PC-3 (cell line): Measurements from ENCODE around the gene STRIP2. TPM values are rescaled to one million over a fixed set of nuclear protein-coding genes. Genes with fewer than 3 reads are reported as not detected.

Experiments used
- ATAC-seq: fragments of 200-7000 bp; cut with Tn5 transposase; 2 replicates; pipeline ENCODE4 v1.9.1; 2020; ENCODE audit warnings: mild to moderate bottlenecking, moderate library complexity
- BruUV-seq: library from RNA; stranded (reverse); fragments of 400-500 nt; replicated peaks from 2 replicates; lab custom pipeline; 2021; lab: Mats Ljungman, UMichigan
- CTCF ChIA-PET: fragments of 300-600 bp; sonication (Branson Sonifier 250); formaldehyde crosslinking; loops from one replicate; lab custom pipeline; 2022; ENCODE audit warnings: antibody characterized with exemption; lab: Charles Lee
- POLR2A ChIA-PET: fragments of 300-600 bp; sonication (Branson Sonifier 250); formaldehyde crosslinking; loops from one replicate; lab custom pipeline; 2022; ENCODE audit warnings: antibody characterized with exemption; ENCODE audit not compliant: unreplicated experiment; lab: Charles Lee
- DNase-seq: peaks from one replicate; pipeline ENCODE4 v3.0.0-alpha.2; 2015
- H2AFZ ChIP-seq: fragments of 300-600 bp; sonication (generic); 2 replicates; pipeline ENCODE4 v1.6.0; 2016; ENCODE audit warnings: antibody characterized with exemption, low read length
- H3F3A ChIP-seq: fragments of 300-600 bp; sonication (generic); one replicate; pipeline ENCODE4 v1.6.0; 2017; ENCODE audit warnings: antibody characterized with exemption, low read length, control low read depth, mild to moderate bottlenecking; ENCODE audit not compliant: unreplicated experiment
- H3K27ac ChIP-seq: fragments of 300-600 bp; sonication (generic); 2 replicates; pipeline ENCODE4 v1.5.1; 2016; ENCODE audit warnings: mild to moderate bottlenecking, low read length
- H3K27me3 ChIP-seq: fragments of 300-600 bp; sonication (generic); 2 replicates; pipeline ENCODE4 v1.6.1; 2016; ENCODE audit warnings: low read length, mixed read lengths
- H3K36me3 ChIP-seq: fragments of 300-600 bp; sonication (generic); 2 replicates; pipeline ENCODE4 v1.6.1; 2016; ENCODE audit warnings: low read depth, mixed run types, low read length, mixed read lengths
- H3K4me1 ChIP-seq: fragments of 300-600 bp; sonication (generic); 2 replicates; pipeline ENCODE4 v1.5.1; 2016; ENCODE audit warnings: low read length; ENCODE audit not compliant: insufficient read depth
- H3K4me2 ChIP-seq: fragments of 300-600 bp; sonication (generic); 2 replicates; pipeline ENCODE4 v1.6.0; 2016; ENCODE audit warnings: low read length
- H3K4me3 ChIP-seq: fragments of 300-600 bp; sonication (generic); 2 replicates; pipeline ENCODE4 v1.5.1; 2016; ENCODE audit warnings: mild to moderate bottlenecking, low read length, mixed read lengths
- H3K79me2 ChIP-seq: fragments of 300-600 bp; sonication (generic); 2 replicates; pipeline ENCODE4 v1.6.1; 2017; ENCODE audit warnings: low read length, mixed read lengths
- H3K9ac ChIP-seq: fragments of 300-600 bp; sonication (generic); 2 replicates; pipeline ENCODE4 v1.6.0; 2016; ENCODE audit warnings: mild to moderate bottlenecking, low read length
- H3K9me2 ChIP-seq: fragments of 300-600 bp; sonication (generic); replicated peaks from 2 replicates; pipeline ENCODE4 v1.6.1; 2016; ENCODE audit warnings: mixed run types, low read length, mixed read lengths
- H3K9me3 ChIP-seq: fragments of 300-600 bp; sonication (generic); 2 replicates; pipeline ENCODE4 v1.6.1; 2016; ENCODE audit warnings: low read length, mixed read lengths
- H4K20me1 ChIP-seq: fragments of 300-600 bp; sonication (generic); 2 replicates; pipeline ENCODE4 v1.6.1; 2016; ENCODE audit warnings: low read length, mixed read lengths
- CTCF ChIP-seq: fragments of 300-600 bp; sonication (generic); conservative IDR thresholded peaks from 2 replicates; pipeline ENCODE4 v1.5.1; 2017; ENCODE audit warnings: antibody characterized with exemption, low read depth, mild to moderate bottlenecking, low read length
- EZH2 ChIP-seq: fragments of 300-600 bp; sonication (generic); IDR thresholded peaks from one replicate; pipeline ENCODE4 v1.6.1; 2017; ENCODE audit warnings: antibody characterized with exemption, mild to moderate bottlenecking, low read length; ENCODE audit not compliant: unreplicated experiment
- EZH2phosphoT487 ChIP-seq: fragments of 300-600 bp; sonication (generic); IDR thresholded peaks from 2 replicates; pipeline ENCODE4 v1.6.1; 2018; ENCODE audit warnings: mild to moderate bottlenecking, antibody characterized with exemption, low read length, borderline replicate concordance
- intact Hi-C: fragments of 100-400 bp; cut with micrococcal nuclease; formaldehyde crosslinking; loops from 2 replicates; pipeline ENCODE4 v1.9.0; 2023
- total RNA-seq: library from RNA; depleted of rRNA; stranded (reverse); fragments of >200 nt; gene quantifications from 2 replicates; pipeline ENCODE4 v1.2.3, GENCODE V29; 2014

Gene STRIP2
- total RNA-seq, 1 experiment from 2014 or later = 7.5 TPM

- Histone ChIP-seq H3K9ac (no peak overlapping the region), H3K36me3 (0 out of 2 replicates have a peak, but pooled peaks cover 4% of the 10 kb centered on the region), H3K27ac (no peak overlapping the region), H3K4me1 (peaks cover 41% of the 10 kb centered on the region), H4K20me1 (no peaks in the 10 kb centered on the region), H3K27me3 (no peaks in the 10 kb centered on the region), H2AFZ (no peak overlapping the region), H3K79me2 (peaks cover 26% of the 10 kb centered on the region), H3K9me3 (no peaks in the 10 kb centered on the region), H3K9me2 (no peaks in the 10 kb centered on the region), H3K4me3 (no peak overlapping the region; the same call in 1 of the 2 replicates), H3F3A (peaks cover 6% of the 10 kb centered on the region), H3K4me2 (peak overlapping the region; percentile 98)
- DNase-seq = peak; percentile 34
- ChIA-PET POLR2A (no interaction called here), CTCF (no interaction called here)
- TF ChIP-seq EZH2phosphoT487 (no peak), EZH2 (no peak), CTCF (no peak)
- ATAC-seq = no peak
- BruUV-seq = no TSS peak
- intact Hi-C loops = loop anchor here (1.0 kb wide), 1 partner anchor 36 kb away; no protein-coding TSS in a partner anchor
Observed at GRCh38 chr7:129436335-129436923, 2.2 kb downstream of the STRIP2 start.

- ChIA-PET CTCF (no interaction called here), POLR2A (no interaction called here)
- no peaks in the 10 kb centered on the region for H4K20me1 ChIP-seq
- H3K79me2 ChIP-seq = peaks cover 26% of the 10 kb centered on the region
- no peaks in the 10 kb centered on the region for H3K9me2 ChIP-seq
- H3K27ac ChIP-seq = no peak overlapping the region
- H3K27me3 ChIP-seq = no peaks in the 10 kb centered on the region
- intact Hi-C loops = no loop called here
- H2AFZ ChIP-seq = no peak overlapping the region
- no peak for DNase-seq
- no peak overlapping the region for H3K4me2 ChIP-seq
- no peak overlapping the region for H3K9ac ChIP-seq
- no peak for ATAC-seq
- BruUV-seq = no TSS peak
- peaks cover 41% of the 10 kb centered on the region for H3K4me1 ChIP-seq
- no peak for TF ChIP-seq EZH2phosphoT487
- TF ChIP-seq EZH2 = no peak
- no peak for TF ChIP-seq CTCF
- 0 out of 2 replicates have a peak, but pooled peaks cover 4% of the 10 kb centered on the region for H3K36me3 ChIP-seq
- H3K9me3 ChIP-seq = no peaks in the 10 kb centered on the region
- H3F3A ChIP-seq = peaks cover 6% of the 10 kb centered on the region
- no peak overlapping the region for H3K4me3 ChIP-seq
Observed at GRCh38 chr7:129437190-129437589, 3.0 kb downstream of the STRIP2 start.

GRCh38 chr7:129438281-129438838 is 4.1 kb downstream of the STRIP2 start:
- peak overlapping the region; percentile 53 for H2AFZ ChIP-seq
- peak overlapping the region; percentile 39; the same call in 1 of the 2 replicates for H3K4me3 ChIP-seq
- peak overlapping the region; percentile 63 for H3K9ac ChIP-seq
- H3K36me3 ChIP-seq = 0 out of 2 replicates have a peak, but pooled peaks cover 4% of the 10 kb centered on the region
- intact Hi-C loops = no loop called here
- H3K9me3 ChIP-seq = no peaks in the 10 kb centered on the region
- ChIA-PET CTCF (interaction anchor here (0.6 to 1.4 kb wide), 4 partner anchors 55 to 71 kb away, joined by 3 to 7 read pairs (median 5); no protein-coding TSS in a partner anchor), POLR2A (interaction anchor here (0.6 to 1.0 kb wide), 2 partner anchors 71 to 135 kb away, joined by 3 read pairs; no protein-coding TSS in a partner anchor)
- no peaks in the 10 kb centered on the region for H3K27me3 ChIP-seq
- H3K79me2 ChIP-seq = peaks cover 26% of the 10 kb centered on the region
- no peak for ATAC-seq
- peaks cover 6% of the 10 kb centered on the region for H3F3A ChIP-seq
- H3K27ac ChIP-seq = peak overlapping the region; percentile 92
- no peaks in the 10 kb centered on the region for H3K9me2 ChIP-seq
- DNase-seq = no peak
- H4K20me1 ChIP-seq = no peaks in the 10 kb centered on the region
- TF ChIP-seq EZH2phosphoT487 = no peak
- no peak for TF ChIP-seq EZH2
- TF ChIP-seq CTCF = no peak
- peaks cover 40% of the 10 kb centered on the region for H3K4me1 ChIP-seq
- BruUV-seq = TSS peak; percentile 84
- H3K4me2 ChIP-seq = peak overlapping the region; percentile 77
